ENCODE data around the gene SLC46A3.
"Not testable (repeated sequence)": the region's sequence is repeated elsewhere in the genome, so short reads cannot be mapped to it uniquely, and the experiment has no call there.

GRCh38 chr13:28683169-28683568 is 35.6 kb downstream of the SLC46A3 start:
- TF ChIP-seq, protein P1, sequence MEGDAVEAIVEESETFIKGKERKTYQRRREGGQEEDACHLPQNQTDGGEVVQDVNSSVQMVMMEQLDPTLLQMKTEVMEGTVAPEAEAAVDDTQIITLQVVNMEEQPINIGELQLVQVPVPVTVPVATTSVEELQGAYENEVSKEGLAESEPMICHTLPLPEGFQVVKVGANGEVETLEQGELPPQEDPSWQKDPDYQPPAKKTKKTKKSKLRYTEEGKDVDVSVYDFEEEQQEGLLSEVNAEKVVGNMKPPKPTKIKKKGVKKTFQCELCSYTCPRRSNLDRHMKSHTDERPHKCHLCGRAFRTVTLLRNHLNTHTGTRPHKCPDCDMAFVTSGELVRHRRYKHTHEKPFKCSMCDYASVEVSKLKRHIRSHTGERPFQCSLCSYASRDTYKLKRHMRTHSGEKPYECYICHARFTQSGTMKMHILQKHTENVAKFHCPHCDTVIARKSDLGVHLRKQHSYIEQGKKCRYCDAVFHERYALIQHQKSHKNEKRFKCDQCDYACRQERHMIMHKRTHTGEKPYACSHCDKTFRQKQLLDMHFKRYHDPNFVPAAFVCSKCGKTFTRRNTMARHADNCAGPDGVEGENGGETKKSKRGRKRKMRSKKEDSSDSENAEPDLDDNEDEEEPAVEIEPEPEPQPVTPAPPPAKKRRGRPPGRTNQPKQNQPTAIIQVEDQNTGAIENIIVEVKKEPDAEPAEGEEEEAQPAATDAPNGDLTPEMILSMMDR (conservative IDR thresholded peaks at IDR 0.05; ENCODE audit: low read length), result not testable (repeated sequence)
- TF ChIP-seq EZH2phosphoT487 (IDR thresholded peaks at IDR 0.05; ENCODE audit: borderline replicate concordance, low read depth, low read length), result not testable (repeated sequence)
